Transverse colon (tissue), 4 donors: ENCODE data around the gene ZNF701. TPM values are rescaled to one million over a fixed set of nuclear protein-coding genes. Genes with fewer than 3 reads are reported as not detected.
"Not testable (repeated sequence)": the region's sequence is repeated elsewhere in the genome, so short reads cannot be mapped to it uniquely, and the experiment has no call there.

Experiments
- DNase-seq: peaks from one replicate; pipeline ENCODE4 v3.0.0-alpha.2; 2019
- H3K27ac ChIP-seq, 4 donors: fragments of 200-600 bp; sonication (generic); 2 replicates each; pipeline ENCODE4 v1.5.1; 2016 to 2018; ENCODE audit warnings: inconsistent platforms in 4 of 4
- H3K27me3 ChIP-seq: fragments of 200-600 bp; sonication (generic); 2 replicates; pipeline ENCODE4 v1.5.1; 2017; ENCODE audit warnings: inconsistent platforms
- H3K36me3 ChIP-seq, 4 donors: fragments of 200-600 bp; sonication (generic); 2 replicates each; pipeline ENCODE4 v1.5.1; 2017 to 2019; ENCODE audit warnings: inconsistent platforms in 4 of 4
- H3K4me1 ChIP-seq, 4 donors: fragments of 200-600 bp; sonication (generic); 2 replicates each; pipeline ENCODE4 v1.5.1; 2017 to 2020; ENCODE audit warnings: inconsistent platforms in 4 of 4
- H3K4me3 ChIP-seq, 4 donors: fragments of 200-600 bp; sonication (generic); 1 replicate in 1 of 4; 2 replicates in 3 of 4; pipeline versions ENCODE4 v1.5.1 to v1.6.1; 2017 to 2019; ENCODE audit warnings: inconsistent platforms in 4 of 4
- H3K9me3 ChIP-seq, 2 donors: fragments of 200-600 bp; sonication (generic); 2 replicates each; pipeline ENCODE4 v1.5.1; 2017 to 2019; ENCODE audit warnings: inconsistent platforms in 2 of 2
- CTCF ChIP-seq, 5 experiments: fragments of 200-600 bp in 3 of 5; fragments of 450-650 bp in 2 of 5; sonication (generic) in 3 of 5; IDR thresholded peaks; 1 replicate in 2 of 5; 2 replicates in 3 of 5; pipeline ENCODE4 v1.5.1; 2016 to 2017; ENCODE audit warnings: antibody characterized with exemption in 5 of 5, inconsistent platforms in 3 of 5, mild to moderate bottlenecking in 2 of 5, moderate library complexity in 1 of 5
- EP300 ChIP-seq: sonication (generic); formaldehyde crosslinking; IDR thresholded peaks from one replicate; pipeline ENCODE4 v1.6.1; 2017; ENCODE audit warnings: antibody characterized with exemption, low read depth
- POLR2A ChIP-seq: fragments of 450-650 bp; IDR thresholded peaks from one replicate; pipeline ENCODE4 v1.6.1; 2016; ENCODE audit warnings: antibody characterized with exemption, mild to moderate bottlenecking, moderate library complexity
- POLR2AphosphoS5 ChIP-seq, 3 donors: sonication (generic); formaldehyde crosslinking; IDR thresholded peaks; one replicate each; pipeline ENCODE4 v1.6.1; 2016; ENCODE audit warnings: antibody characterized with exemption in 3 of 3
- WGBS, 2 donors: methylation state at CpG; one replicate each; pipeline ENCODE4 v1.1.5; 2018; ENCODE audit warnings: low coverage in 1 of 2; 5-methylcytosine and 5-hydroxymethylcytosine counted together
- in situ Hi-C, 4 donors: fragments of 200-750 bp; cut with MboI; loops; one replicate each; pipeline versions ENCODE4 v1.15.0 to v1.15.1; 2017; ENCODE audit warnings: low sequenced_read_pairs in 3 of 4, low pct_ligation_motif_present in 1 of 4, low pct_unique_long_range_greater_than_20kb in 1 of 4
- intact Hi-C: fragments of 100-400 bp; cut with DNase I; formaldehyde crosslinking; loops from one replicate; pipeline ENCODE4 v1.15.1; 2023; ENCODE audit warnings: low total_unique reads
- total RNA-seq, 4 donors: library from RNA; depleted of rRNA; stranded (reverse); fragments of >200 nt; gene quantifications; one replicate each; pipeline ENCODE4 v1.1.0, GENCODE V29; 2016

Gene ZNF701
- total RNA-seq, 4 donors from 2014 or later, result 12.0 to 31.1 (median 23.9) TPM

- Histone ChIP-seq H3K4me3 (peak overlapping the region; percentile 70 to 89 (median 78)), H3K27ac (peak overlapping the region; percentile 91 to 97 (median 93)), H3K9me3 (peaks cover 5 to 9% of the 10 kb centered on the region in 2 donors), H3K27me3 (no peaks in the 10 kb centered on the region), H3K4me1 (peaks cover 8 to 18% (median 12%) of the 10 kb centered on the region in 4 donors), H3K36me3 (peaks cover 0 to 16% (median 2%) of the 10 kb centered on the region in 4 donors)
- peak; percentile 10 for DNase-seq
- TF ChIP-seq CTCF (IDR thresholded peaks at IDR 0.05), result no peak
- no peak for TF ChIP-seq POLR2A
- no peak for TF ChIP-seq POLR2AphosphoS5 (IDR thresholded peaks at IDR 0.05)
- no peak for TF ChIP-seq EP300
- in situ Hi-C loops, result no loop called here
- 0% methylated on average over 25 of the region's 25 CpGs; no CpG with 5 or more reads in 1 of the 2 donors for WGBS, 2 donors
- intact Hi-C loops, result no loop called here
Observed at GRCh38 chr19:52527956-52528351, 42.1 kb upstream of the ZNF701 start.

GRCh38 chr19:52532480-52532879, 37.6 kb upstream of the ZNF701 start:
- peaks cover 8 to 20% (median 14%) of the 10 kb centered on the region in 4 donors for H3K4me1 ChIP-seq
- H3K27me3 ChIP-seq, result no peaks in the 10 kb centered on the region
- H3K4me3 ChIP-seq, result no peak overlapping the region
- WGBS, 2 donors, result 96 to 100% methylated on average over 2 of the region's 2 CpGs
- TF ChIP-seq POLR2AphosphoS5 (IDR thresholded peaks at IDR 0.05) (no peak), EP300 (no peak), CTCF (IDR thresholded peaks at IDR 0.05) (no peak), POLR2A (no peak)
- H3K27ac ChIP-seq, result no peak overlapping the region
- H3K9me3 ChIP-seq, result peaks cover 0 to 22% of the 10 kb centered on the region in 2 donors
- DNase-seq, result no peak
- intact Hi-C loops (no loop called here), in situ Hi-C loops (no loop called here)
- peaks cover 0 to 36% (median 11%) of the 10 kb centered on the region in 4 donors for H3K36me3 ChIP-seq

- peaks cover 0 to 36% (median 11%) of the 10 kb centered on the region in 4 donors for H3K36me3 ChIP-seq
- no peak overlapping the region for H3K4me3 ChIP-seq
- H3K27me3 ChIP-seq, result no peaks in the 10 kb centered on the region
- no peak overlapping the region for H3K27ac ChIP-seq
- DNase-seq, result no peak
- intact Hi-C loops (no loop called here), in situ Hi-C loops (no loop called here)
- peaks cover 0 to 31% of the 10 kb centered on the region in 2 donors for H3K9me3 ChIP-seq
- no peak for TF ChIP-seq CTCF (IDR thresholded peaks at IDR 0.05)
- TF ChIP-seq POLR2AphosphoS5 (IDR thresholded peaks at IDR 0.05), result no peak
- no peak for TF ChIP-seq EP300
- no peak for TF ChIP-seq POLR2A
- peaks cover 3 to 11% (median 5%) of the 10 kb centered on the region in 4 donors for H3K4me1 ChIP-seq
- WGBS, 2 donors, result 92 to 100% methylated on average over 1 to 5 of the region's 5 CpGs
Observed at GRCh38 chr19:52533901-52534300, 36.2 kb upstream of the ZNF701 start.

- H3K36me3 ChIP-seq, result peaks cover 0 to 36% (median 14%) of the 10 kb centered on the region in 4 donors
- H3K4me3 ChIP-seq, result peak overlapping the region in 3 of 4 donors; percentile 37 to 61 (median 41)
- H3K4me1 ChIP-seq, DNase-seq, in situ Hi-C loops, intact Hi-C loops, H3K27me3 ChIP-seq: not testable (repeated sequence)
- 24% methylated on average over 15 of the region's 15 CpGs; no CpG with 5 or more reads in 1 of the 2 donors for WGBS, 2 donors
- peaks cover 3 to 31% of the 10 kb centered on the region in 2 donors for H3K9me3 ChIP-seq
- peak overlapping the region; percentile 64 to 86 (median 75) for H3K27ac ChIP-seq
Observed at GRCh38 chr19:52535385-52535770, 34.7 kb upstream of the ZNF701 start.
